ENCODE data around the gene DIAPH3. TPM values are rescaled to one million over a fixed set of nuclear protein-coding genes. Genes with fewer than 3 reads are reported as not detected.

Gene DIAPH3
- total and polyA plus RNA-seq, 2 of the 8 experiments (the other 6 are each of a cell fraction or from before 2014, with no cell fraction given) = 8.0 to 30.8 TPM

DNA sequence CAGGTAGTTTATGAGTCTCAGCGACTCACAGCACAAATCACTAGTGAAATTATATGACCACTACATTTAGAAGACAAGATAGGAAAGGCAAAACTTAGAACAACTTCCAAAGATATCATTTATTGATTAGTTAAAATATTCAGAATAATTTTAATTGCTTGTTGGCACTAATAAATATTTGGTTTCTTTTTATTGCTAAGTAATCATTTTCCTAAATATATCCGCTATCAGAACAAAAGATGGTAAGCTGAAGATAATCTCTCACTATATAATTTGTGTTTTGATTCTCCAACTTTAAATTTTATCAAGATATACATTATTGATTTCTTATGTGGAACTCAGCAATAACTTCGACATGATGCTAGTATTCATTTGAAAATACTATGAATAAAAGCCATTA lies 248.5 kb downstream of the DIAPH3 start:
- no peak overlapping the region for H3K4ac ChIP-seq (replicated peaks; ENCODE audit: insufficient read length, low read depth, low read length)
- no peak overlapping the region for H2BK20ac ChIP-seq (ENCODE audit: low read length)
- WGBS, 2 experiments (ENCODE audit: extremely low coverage in 1 of 2, insufficient coverage in 1 of 2, insufficient read length in 1 of 2, insufficient replicate concordance in 2 of 2, low coverage in 1 of 2, low lambda C conversion rate in 2 of 2, missing lambda C conversion rate in 1 of 2) = 86% methylated on average over 3 of the region's 3 CpGs; no CpG with 5 or more reads in 1 of the 2 experiments
- DNase-seq (ENCODE audit: low read depth in 1 of 2, low spot score in 2 of 2) (no peak), FAIRE-seq (no peak)
- no peak overlapping the region for H2BK12ac ChIP-seq (ENCODE audit: low read depth, low read length)
- H4K91ac ChIP-seq (replicated peaks; ENCODE audit: insufficient read length, low read length) = no peak overlapping the region
- H3K79me1 ChIP-seq (ENCODE audit: low read depth, low read length) = no peaks in the 10 kb centered on the region; the same call in 1 of the 2 replicates
- no peak overlapping the region for H3K56ac ChIP-seq (replicated peaks; ENCODE audit: insufficient read length, low read depth, low read length)
- H2BK15ac ChIP-seq (ENCODE audit: low read length) = no peak overlapping the region
- H3K36me3 ChIP-seq (ENCODE audit: control insufficient read depth in 2 of 4, insufficient read depth in 4 of 4, low read length in 3 of 4) = no peaks in the 10 kb centered on the region; a peak in 2 of 8 replicates
- H3K23ac ChIP-seq (ENCODE audit: insufficient read length) = no peak overlapping the region
- H3K14ac ChIP-seq (ENCODE audit: insufficient read length) = no peak overlapping the region
- peaks cover 0 to 1% of the 10 kb centered on the region in 2 experiments for H4K20me1 ChIP-seq (replicated peaks in 1 of 2; ENCODE audit: control insufficient read depth in 1 of 2, insufficient read depth in 2 of 2, low read length in 2 of 2)
- H4K5ac ChIP-seq (ENCODE audit: insufficient read length, low read depth, low read length) = no peak overlapping the region
- no peak overlapping the region for H2AFZ ChIP-seq (ENCODE audit: low read length)
- H4K8ac ChIP-seq (ENCODE audit: extremely low read depth, insufficient read depth, low read length) = no peak overlapping the region
- no peaks in the 10 kb centered on the region for H3K23me2 ChIP-seq (ENCODE audit: low read depth, low read length)
- no peak overlapping the region for H3K18ac ChIP-seq (ENCODE audit: extremely low read depth, low read length)
- no peak overlapping the region for H3K4me2 ChIP-seq (ENCODE audit: insufficient read depth in 1 of 2, low read depth in 2 of 2, low read length in 2 of 2)
- CTCF ChIA-PET (ENCODE audit: partially characterized antibody) = interaction anchor here (1.2 to 1.5 kb wide), 2 partner anchors 9 to 193 kb away, joined by 3 to 8 read pairs; no protein-coding TSS in a partner anchor
- H3K27ac ChIP-seq (ENCODE audit: low read depth, low read length) = no peak overlapping the region
- POLR2A ChIA-PET (ENCODE audit: partially characterized antibody) = no interaction called here
- no peaks in the 10 kb centered on the region for H3K9me3 ChIP-seq (ENCODE audit: insufficient read depth in 2 of 2, low read depth in 1 of 2, low read length in 1 of 2)
- no peak overlapping the region for H3K4me3 ChIP-seq (ENCODE audit: extremely low read depth in 1 of 4, insufficient read depth in 2 of 4, low read depth in 3 of 4, low read length in 4 of 4)
- no peak overlapping the region for H2AK5ac ChIP-seq (ENCODE audit: low read depth, low read length)
- H3K79me2 ChIP-seq (ENCODE audit: control insufficient read depth in 1 of 2, insufficient read depth in 2 of 2, low read length in 2 of 2) = no peaks in the 10 kb centered on the region
- H3K4me1 ChIP-seq (replicated peaks in 1 of 4; ENCODE audit: control insufficient read depth in 3 of 4, insufficient read depth in 4 of 4, low read length in 3 of 4) = no peaks in the 10 kb centered on the region
- no peak overlapping the region for H3K9ac ChIP-seq (replicated peaks in 1 of 4; ENCODE audit: extremely low read depth in 1 of 4, low read depth in 3 of 4, low read length in 3 of 4)
- H2BK5ac ChIP-seq (ENCODE audit: low read depth, low read length) = no peak overlapping the region
- H3K27me3 ChIP-seq (replicated peaks in 1 of 4; ENCODE audit: control insufficient read depth in 3 of 4, extremely low read depth in 1 of 4, insufficient read depth in 3 of 4, low read length in 3 of 4) = no peaks in the 10 kb centered on the region
- H2BK120ac ChIP-seq (replicated peaks; ENCODE audit: low read depth, low read length) = no peak overlapping the region
- TF ChIP-seq ATF3 (IDR thresholded peaks at IDR 0.05; ENCODE audit: insufficient read depth, low read depth, low read length) (no peak), RNF2 (IDR thresholded peaks at IDR 0.05; ENCODE audit: borderline replicate concordance, low read depth, low read length, missing control alignments, poor library complexity, severe bottlenecking) (no peak), SUZ12 (IDR thresholded peaks at IDR 0.05; ENCODE audit: low read length) (no peak), POLR2AphosphoS5 (IDR thresholded peaks at IDR 0.05; ENCODE audit: low read depth, low read length) (no peak), TCF12 (IDR thresholded peaks at IDR 0.05; ENCODE audit: low read depth, low read length) (no peak), KDM5A (IDR thresholded peaks at IDR 0.05; ENCODE audit: low read length) (no peak), E2F6 (IDR thresholded peaks at IDR 0.05) (no peak)
- TF ChIP-seq, protein P1, sequence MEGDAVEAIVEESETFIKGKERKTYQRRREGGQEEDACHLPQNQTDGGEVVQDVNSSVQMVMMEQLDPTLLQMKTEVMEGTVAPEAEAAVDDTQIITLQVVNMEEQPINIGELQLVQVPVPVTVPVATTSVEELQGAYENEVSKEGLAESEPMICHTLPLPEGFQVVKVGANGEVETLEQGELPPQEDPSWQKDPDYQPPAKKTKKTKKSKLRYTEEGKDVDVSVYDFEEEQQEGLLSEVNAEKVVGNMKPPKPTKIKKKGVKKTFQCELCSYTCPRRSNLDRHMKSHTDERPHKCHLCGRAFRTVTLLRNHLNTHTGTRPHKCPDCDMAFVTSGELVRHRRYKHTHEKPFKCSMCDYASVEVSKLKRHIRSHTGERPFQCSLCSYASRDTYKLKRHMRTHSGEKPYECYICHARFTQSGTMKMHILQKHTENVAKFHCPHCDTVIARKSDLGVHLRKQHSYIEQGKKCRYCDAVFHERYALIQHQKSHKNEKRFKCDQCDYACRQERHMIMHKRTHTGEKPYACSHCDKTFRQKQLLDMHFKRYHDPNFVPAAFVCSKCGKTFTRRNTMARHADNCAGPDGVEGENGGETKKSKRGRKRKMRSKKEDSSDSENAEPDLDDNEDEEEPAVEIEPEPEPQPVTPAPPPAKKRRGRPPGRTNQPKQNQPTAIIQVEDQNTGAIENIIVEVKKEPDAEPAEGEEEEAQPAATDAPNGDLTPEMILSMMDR (IDR thresholded peaks at IDR 0.05; ENCODE audit: control extremely low read depth in 1 of 3, insufficient read depth in 1 of 3, low read depth in 1 of 3, low read length in 3 of 3) = no peak

All from H1 (cell line).